Activated CD4-positive, CD25-positive, alpha-beta regulatory T cell treated with anti-CD3 and anti-CD28 coated beads, Interleukin-2, amount 50 U/mL, for 72 hours (primary cell): ENCODE results near the gene AKNA.

Experiments
- DNase-seq: peaks from one replicate; pipeline ENCODE4 v3.0.0; 2021

Gene AKNA

GRCh38 chr9:114373960-114374730, 13.6 kb downstream of the AKNA start:
- DNase-seq: no peak

GRCh38 chr9:114372921-114373448, 14.8 kb downstream of the AKNA start:
- DNase-seq: peak; percentile 67

GRCh38 chr9:114371973-114372917, 15.5 kb downstream of the AKNA start:
- DNase-seq: no peak

GRCh38 chr9:114371343-114371944, 16.3 kb downstream of the AKNA start:
- DNase-seq: no peak

GRCh38 chr9:114370968-114371320, 16.8 kb downstream of the AKNA start:
- no peak for DNase-seq

- no peak for DNase-seq
Measured at GRCh38 chr9:114370251-114370967, 17.4 kb downstream of the AKNA start.

- DNase-seq: no peak
Measured at GRCh38 chr9:114369216-114370130, 18.3 kb downstream of the AKNA start.

- DNase-seq: no peak
Measured at GRCh38 chr9:114367772-114368569, 19.8 kb downstream of the AKNA start.

GRCh38 chr9:114367366-114367765, 20.4 kb downstream of the AKNA start:
- DNase-seq: no peak

- no peak for DNase-seq
Measured at GRCh38 chr9:114366334-114367128, 21.3 kb downstream of the AKNA start.

GRCh38 chr9:114365194-114365593, 22.6 kb downstream of the AKNA start:
- no peak for DNase-seq

GRCh38 chr9:114364134-114365041, 23.4 kb downstream of the AKNA start:
- DNase-seq: no peak

GRCh38 chr9:114363424-114363823, 24.4 kb downstream of the AKNA start:
- DNase-seq: no peak

GRCh38 chr9:114362394-114362793, 25.4 kb downstream of the AKNA start:
- no peak for DNase-seq

GRCh38 chr9:114361542-114361941, 26.2 kb downstream of the AKNA start:
- no peak for DNase-seq

- no peak for DNase-seq
Measured at GRCh38 chr9:114359801-114360200, 28.0 kb downstream of the AKNA start.

GRCh38 chr9:114357911-114358328, 29.9 kb downstream of the AKNA start:
- DNase-seq: no peak

- no peak for DNase-seq
Measured at GRCh38 chr9:114357360-114357759, 30.4 kb downstream of the AKNA start.

GRCh38 chr9:114356792-114357191, 31.0 kb downstream of the AKNA start:
- DNase-seq: no peak
